HEK293 (cell line): Measurements from ENCODE around the gene ENTREP3.
A peak's percentile ranks its signal among the peaks of the same experiment; 100 is the strongest.

Experiments
- CTCF ChIA-PET: fragments of 350-600 bp; formaldehyde crosslinking; extraction: SDS; loops from one replicate; lab custom pipeline; 2021; ENCODE audit warnings: antibody characterized with exemption; lab: Yijun Ruan, JAX
- POLR2A ChIA-PET: fragments of 300-600 bp; formaldehyde crosslinking; extraction: SDS; loops from one replicate; lab custom pipeline; 2020; ENCODE audit warnings: antibody characterized with exemption, inconsistent platforms; lab: Yijun Ruan, JAX
- H3K27ac ChIP-seq: fragments of 200-500 bp; sonication (Bioruptor generic); 2 replicates; pipeline ENCODE4 v1.5.1; 2014; ENCODE audit warnings: low read depth, low read length, control low read depth, inconsistent platforms; ENCODE audit errors: extremely low read depth
- H3K36me3 ChIP-seq, 2 experiments: fragments of 200-500 bp in 1 of 2; sonication (Bioruptor generic) in 1 of 2; 1 replicate in 1 of 2; 2 replicates in 1 of 2; pipeline ENCODE4 v1.5.1; 2014 to 2017; ENCODE audit warnings: inconsistent platforms in 2 of 2, low read length in 2 of 2; ENCODE audit not compliant: control insufficient read depth in 2 of 2, insufficient read depth in 1 of 2
- H3K4me1 ChIP-seq: fragments of 200-500 bp; sonication (Bioruptor generic); 2 replicates; pipeline ENCODE4 v1.5.1; 2014; ENCODE audit warnings: mild to moderate bottlenecking, low read length, inconsistent platforms; ENCODE audit not compliant: control insufficient read depth, insufficient read depth
- H3K4me3 ChIP-seq: 2 replicates; pipeline ENCODE4 v1.5.1; 2011; ENCODE audit warnings: low read depth, mild to moderate bottlenecking, control low read depth, low read length, moderate library complexity
- H3K9me3 ChIP-seq: fragments of 200-500 bp; sonication (Bioruptor generic); 2 replicates; pipeline ENCODE4 v1.5.1; 2014; ENCODE audit warnings: low read depth, low read length, inconsistent platforms; ENCODE audit not compliant: control insufficient read depth, insufficient read depth
- GLI2 ChIP-seq: fragments of 450-650 bp; formaldehyde crosslinking; IDR thresholded peaks from 2 replicates; pipeline ENCODE4; 2017; ENCODE audit warnings: missing biosample characterization, missing genetic modification characterization, low read depth, borderline replicate concordance
- GLIS2 ChIP-seq: fragments of 450-650 bp; formaldehyde crosslinking; IDR thresholded peaks from 2 replicates; pipeline ENCODE4 v1.5.1; 2016; ENCODE audit warnings: missing biosample characterization, missing genetic modification characterization
- IKZF3 ChIP-seq: fragments of 450-650 bp; IDR thresholded peaks from 2 replicates; pipeline ENCODE4 v1.5.0; 2018; ENCODE audit warnings: missing biosample characterization, mild to moderate bottlenecking, missing genetic modification characterization, moderate library complexity
- KLF10 ChIP-seq: fragments of 450-650 bp; IDR thresholded peaks from 2 replicates; pipeline ENCODE4 v1.5.1; 2018; ENCODE audit warnings: missing biosample characterization, mild to moderate bottlenecking, missing genetic modification characterization
- KLF9 ChIP-seq: fragments of 450-650 bp; formaldehyde crosslinking; IDR thresholded peaks from 2 replicates; pipeline ENCODE4 v1.5.1; 2016; ENCODE audit warnings: missing biosample characterization, missing genetic modification characterization, low read depth
- OSR2 ChIP-seq: fragments of 450-650 bp; formaldehyde crosslinking; IDR thresholded peaks from 2 replicates; pipeline ENCODE4 v1.5.1; 2016; ENCODE audit warnings: missing biosample characterization, missing genetic modification characterization
- SALL2 ChIP-seq: fragments of 450-650 bp; formaldehyde crosslinking; IDR thresholded peaks from 2 replicates; pipeline ENCODE4 v1.5.0; 2017; ENCODE audit warnings: missing biosample characterization, mild to moderate bottlenecking, missing genetic modification characterization, borderline replicate concordance
- SP3 ChIP-seq: fragments of 450-650 bp; formaldehyde crosslinking; IDR thresholded peaks from 2 replicates; pipeline ENCODE4 v1.5.1; 2016; ENCODE audit warnings: missing biosample characterization, missing genetic modification characterization
- YY1 ChIP-seq: fragments of 450-650 bp; formaldehyde crosslinking; IDR thresholded peaks from 2 replicates; pipeline ENCODE4 v1.5.1; 2018; ENCODE audit warnings: missing biosample characterization, missing genetic modification characterization
- ZNF133 ChIP-seq: fragments of 450-650 bp; formaldehyde crosslinking; IDR thresholded peaks from 2 replicates; pipeline ENCODE4 v1.5.1; 2016; ENCODE audit warnings: missing biosample characterization, missing genetic modification characterization
- ZNF138 ChIP-seq: fragments of 450-650 bp; formaldehyde crosslinking; IDR thresholded peaks from 2 replicates; pipeline ENCODE4 v1.5.1; 2016; ENCODE audit warnings: missing biosample characterization, missing genetic modification characterization, borderline replicate concordance
- ZNF18 ChIP-seq: fragments of 450-650 bp; formaldehyde crosslinking; IDR thresholded peaks from 2 replicates; pipeline ENCODE4 v1.5.1; 2016; ENCODE audit warnings: missing biosample characterization, missing genetic modification characterization
- ZNF23 ChIP-seq: fragments of 450-650 bp; formaldehyde crosslinking; IDR thresholded peaks from 2 replicates; pipeline ENCODE4 v1.5.1; 2016; ENCODE audit warnings: missing biosample characterization, missing genetic modification characterization, borderline replicate concordance
- ZNF239 ChIP-seq: fragments of 450-650 bp; formaldehyde crosslinking; IDR thresholded peaks from 2 replicates; pipeline ENCODE4 v1.5.1; 2016; ENCODE audit warnings: missing biosample characterization, missing genetic modification characterization
- ZNF324 ChIP-seq: fragments of 450-650 bp; formaldehyde crosslinking; IDR thresholded peaks from 2 replicates; pipeline ENCODE4 v1.5.1; 2016; ENCODE audit warnings: missing biosample characterization, missing genetic modification characterization
- ZNF366 ChIP-seq: fragments of 450-650 bp; formaldehyde crosslinking; conservative IDR thresholded peaks from 2 replicates; pipeline ENCODE4 v1.5.1; 2016; ENCODE audit warnings: missing biosample characterization, missing genetic modification characterization
- ZNF433 ChIP-seq: fragments of 450-650 bp; formaldehyde crosslinking; IDR thresholded peaks from 2 replicates; pipeline ENCODE4 v1.5.1; 2016; ENCODE audit warnings: missing biosample characterization, missing genetic modification characterization, low read depth
- ZNF514 ChIP-seq: fragments of 450-650 bp; formaldehyde crosslinking; IDR thresholded peaks from 2 replicates; pipeline ENCODE4 v1.5.1; 2016; ENCODE audit warnings: missing biosample characterization, missing genetic modification characterization
- ZNF596 ChIP-seq: fragments of 450-650 bp; IDR thresholded peaks from 2 replicates; pipeline ENCODE4 v1.5.0; 2018; ENCODE audit warnings: missing biosample characterization, mild to moderate bottlenecking, missing genetic modification characterization, moderate library complexity
- ZNF623 ChIP-seq: fragments of 450-650 bp; formaldehyde crosslinking; IDR thresholded peaks from 2 replicates; pipeline ENCODE4 v1.5.1; 2016; ENCODE audit warnings: missing biosample characterization, missing genetic modification characterization
- ZNF654 ChIP-seq: fragments of 450-650 bp; formaldehyde crosslinking; IDR thresholded peaks from 2 replicates; pipeline ENCODE4 v1.5.1; 2016; ENCODE audit warnings: low read depth, missing biosample characterization, missing genetic modification characterization
- ZNF692 ChIP-seq: fragments of 450-650 bp; formaldehyde crosslinking; IDR thresholded peaks from 2 replicates; pipeline ENCODE4 v1.5.1; 2016; ENCODE audit warnings: missing biosample characterization, missing genetic modification characterization
- ZNF701 ChIP-seq: fragments of 450-650 bp; formaldehyde crosslinking; IDR thresholded peaks from 2 replicates; pipeline ENCODE4 v1.5.1; 2016; ENCODE audit warnings: missing biosample characterization, missing genetic modification characterization
- ZNF776 ChIP-seq: fragments of 450-650 bp; formaldehyde crosslinking; IDR thresholded peaks from 2 replicates; pipeline ENCODE4 v1.5.0; 2017; ENCODE audit warnings: missing biosample characterization, missing genetic modification characterization, borderline replicate concordance
- ZNF777 ChIP-seq: fragments of 450-650 bp; formaldehyde crosslinking; IDR thresholded peaks from 2 replicates; pipeline ENCODE4 v1.5.1; 2017; ENCODE audit warnings: missing biosample characterization, missing genetic modification characterization, borderline replicate concordance
- ZNF792 ChIP-seq: fragments of 450-650 bp; formaldehyde crosslinking; IDR thresholded peaks from 2 replicates; pipeline ENCODE4 v1.5.1; 2016; ENCODE audit warnings: missing biosample characterization, missing genetic modification characterization
- ZNF830 ChIP-seq: fragments of 450-650 bp; IDR thresholded peaks from 2 replicates; pipeline ENCODE4 v1.5.0; 2018; ENCODE audit warnings: missing biosample characterization, missing genetic modification characterization, low read depth, mild to moderate bottlenecking, moderate library complexity
- TF ChIP-seq, protein P1 (sequence below): fragments of 450-650 bp; formaldehyde crosslinking; IDR thresholded peaks from 2 replicates; pipeline ENCODE4 v1.5.1; 2016; ENCODE audit warnings: missing biosample characterization, missing genetic modification characterization
- TF ChIP-seq, protein P2 (sequence below): sonication (generic); formaldehyde crosslinking; IDR thresholded peaks from 2 replicates; pipeline ENCODE4 v1.8.1; 2022; ENCODE audit warnings: mild to moderate bottlenecking, moderate library complexity, missing genetic modification reagents

The ENTREP3 gene

DNA sequence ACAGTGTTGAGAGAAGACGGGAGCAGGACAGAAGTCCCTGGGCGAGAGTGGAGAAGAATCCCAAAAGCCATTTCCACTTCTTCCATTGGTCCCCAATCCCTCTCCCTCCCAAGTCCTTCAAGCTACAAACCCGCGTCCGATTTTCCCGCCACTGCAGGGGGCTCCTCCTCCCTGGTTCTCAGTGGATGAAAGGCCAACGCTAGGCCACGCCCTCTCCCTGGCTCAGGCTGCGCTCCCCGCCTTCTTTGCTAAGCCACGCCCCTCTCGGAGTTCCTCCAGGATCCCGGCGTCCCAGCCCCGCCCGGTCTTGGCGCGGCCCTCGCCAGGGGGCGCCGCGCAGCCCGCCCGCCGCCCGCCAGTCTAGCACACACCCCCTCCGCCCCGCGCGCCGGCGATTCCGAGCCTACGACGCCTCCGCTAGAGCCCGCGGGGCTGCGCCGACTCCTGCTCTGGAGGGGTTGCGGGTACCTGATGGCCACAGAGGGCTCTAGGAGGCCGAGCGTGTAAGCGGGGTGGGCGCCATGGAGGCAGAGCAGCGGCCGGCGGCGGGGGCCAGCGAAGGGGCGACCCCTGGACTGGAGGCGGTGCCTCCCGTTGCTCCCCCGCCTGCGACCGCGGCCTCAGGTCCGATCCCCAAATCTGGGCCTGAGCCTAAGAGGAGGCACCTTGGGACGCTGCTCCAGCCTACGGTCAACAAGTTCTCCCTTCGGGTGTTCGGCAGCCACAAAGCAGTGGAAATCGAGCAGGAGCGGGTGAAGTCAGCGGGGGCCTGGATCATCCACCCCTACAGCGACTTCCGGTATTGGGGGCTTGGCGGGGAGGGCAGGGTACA lies 22.0 kb upstream of the ENTREP3 start, which contains the start of gene HCN3 (continued):
- no peak for TF ChIP-seq ZNF692 (tag by site-specific recombination)
- no peak for TF ChIP-seq ZNF654 (tag by site-specific recombination)
- TF ChIP-seq ZNF239 (tag by site-specific recombination), result no peak
- TF ChIP-seq ZNF514 (tag by site-specific recombination), result no peak

DNA sequence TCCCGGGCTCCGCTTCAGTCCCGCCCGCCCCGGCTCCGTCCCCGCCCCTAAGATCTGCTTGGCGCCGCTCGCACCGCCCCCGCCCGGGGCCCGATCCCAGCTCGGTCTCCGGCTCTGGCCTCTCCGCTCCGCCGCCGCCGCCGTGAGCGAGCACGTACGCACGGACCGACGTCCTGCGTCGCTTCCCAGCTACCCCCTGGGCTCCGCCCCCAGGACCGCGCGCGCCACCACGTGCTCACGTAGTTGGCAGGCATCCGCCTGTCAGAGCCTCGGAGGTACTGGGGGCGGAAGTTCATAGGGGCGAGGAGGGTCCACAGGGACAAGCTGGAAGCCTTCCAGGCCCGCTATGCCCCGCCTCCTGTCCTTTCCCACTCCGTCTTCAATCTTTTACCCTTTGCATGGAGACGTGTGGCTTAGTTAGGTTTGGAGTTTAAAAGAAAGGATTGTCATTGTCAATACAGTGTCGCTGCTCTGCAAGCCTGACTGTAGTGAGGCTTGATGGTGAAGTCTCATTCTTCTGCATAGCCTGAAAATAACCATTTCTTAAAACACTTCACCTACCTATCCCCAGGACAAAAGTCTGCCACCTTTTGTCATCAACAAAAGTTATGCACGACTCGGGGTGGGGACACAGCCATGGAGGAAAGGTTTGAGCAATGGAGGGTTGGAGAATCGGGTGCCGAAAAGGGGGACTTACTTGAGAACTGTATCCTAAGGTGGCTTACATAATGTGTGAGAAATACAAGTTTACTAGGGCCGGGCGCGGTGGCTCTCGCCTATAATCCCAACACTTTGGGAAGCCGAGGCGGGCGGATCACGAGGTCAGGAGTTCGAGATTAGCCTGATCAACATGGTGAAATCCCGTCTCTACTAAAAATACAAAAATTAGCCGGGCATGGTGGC lies 18.3 kb upstream of the ENTREP3 start, which contains the start of gene CLK2:
Gene CLK2, minus strand, starts transcription at position 162 of the 903 bp plus-strand sequence. CDS start 2,527 bp downstream, outside the sequence.
- ChIA-PET CTCF (interaction anchor here (0.6 to 5.2 kb wide), 4 partner anchors 14 to 66 kb away, joined by 3 to 45 read pairs (median 4); partner anchors contain the start of gene THBS3), POLR2A (interaction anchor here (0.6 to 4.6 kb wide), 24 partner anchors 8 to 666 kb away, joined by 3 to 54 read pairs (median 6); partner anchors contain the start of genes ASH1L, ENTREP3, FDPS and SCAMP3)
- H3K4me3 ChIP-seq, result peak within 1 kb of the TSS; percentile 88
- peaks cover 16 to 36% of the 10 kb centered on the region in 2 experiments for H3K36me3 ChIP-seq
- H3K27ac ChIP-seq, result peak within 1 kb of the TSS; percentile 71
- H3K4me1 ChIP-seq, result no peaks in the 10 kb centered on the region
- H3K9me3 ChIP-seq, result no peaks in the 10 kb centered on the region
- TF ChIP-seq ZNF596 (tag by site-specific recombination) (no peak), ZNF23 (tag by site-specific recombination) (no peak), ZNF514 (tag by site-specific recombination) (no peak), IKZF3 (peak; percentile 60), ZNF324 (tag by site-specific recombination) (no peak; the same call in 1 of the 2 replicates), ZNF777 (no peak), KLF10 (tag by site-specific recombination) (peak; percentile 22; the same call in 1 of the 2 replicates), ZNF133 (no peak), SALL2 (tag by site-specific recombination) (no peak), SP3 (peak; percentile 86), ZNF701 (tag by site-specific recombination) (no peak), ZNF623 (no peak), KLF9 (tag by site-specific recombination) (peak; percentile 69), OSR2 (no peak), ZNF830 (no peak), GLI2 (tag by site-specific recombination) (no peak), ZNF792 (tag by site-specific recombination) (no peak), ZNF138 (tag by site-specific recombination) (no peak), ZNF366 (tag by site-specific recombination) (peak; percentile 50), GLIS2 (tag by site-specific recombination) (peak; percentile 100), ZNF433 (no peak), YY1 (no peak), ZNF776 (tag by site-specific recombination) (no peak), ZNF18 (tag by site-specific recombination) (no peak)
- TF ChIP-seq, protein P1, sequence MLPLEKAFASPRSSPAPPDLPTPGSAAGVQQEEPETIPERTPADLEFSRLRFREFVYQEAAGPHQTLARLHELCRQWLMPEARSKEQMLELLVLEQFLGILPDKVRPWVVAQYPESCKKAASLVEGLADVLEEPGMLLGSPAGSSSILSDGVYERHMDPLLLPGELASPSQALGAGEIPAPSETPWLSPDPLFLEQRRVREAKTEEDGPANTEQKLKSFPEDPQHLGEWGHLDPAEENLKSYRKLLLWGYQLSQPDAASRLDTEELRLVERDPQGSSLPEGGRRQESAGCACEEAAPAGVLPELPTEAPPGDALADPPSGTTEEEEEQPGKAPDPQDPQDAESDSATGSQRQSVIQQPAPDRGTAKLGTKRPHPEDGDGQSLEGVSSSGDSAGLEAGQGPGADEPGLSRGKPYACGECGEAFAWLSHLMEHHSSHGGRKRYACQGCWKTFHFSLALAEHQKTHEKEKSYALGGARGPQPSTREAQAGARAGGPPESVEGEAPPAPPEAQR (tag by site-specific recombination), result no peak
- TF ChIP-seq, protein P2, sequence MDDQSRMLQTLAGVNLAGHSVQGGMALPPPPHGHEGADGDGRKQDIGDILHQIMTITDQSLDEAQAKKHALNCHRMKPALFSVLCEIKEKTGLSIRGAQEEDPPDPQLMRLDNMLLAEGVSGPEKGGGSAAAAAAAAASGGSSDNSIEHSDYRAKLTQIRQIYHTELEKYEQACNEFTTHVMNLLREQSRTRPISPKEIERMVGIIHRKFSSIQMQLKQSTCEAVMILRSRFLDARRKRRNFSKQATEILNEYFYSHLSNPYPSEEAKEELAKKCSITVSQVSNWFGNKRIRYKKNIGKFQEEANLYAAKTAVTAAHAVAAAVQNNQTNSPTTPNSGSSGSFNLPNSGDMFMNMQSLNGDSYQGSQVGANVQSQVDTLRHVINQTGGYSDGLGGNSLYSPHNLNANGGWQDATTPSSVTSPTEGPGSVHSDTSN (CRISPR knock-in tag), result no peak
